Hepatocyte (in vitro differentiated cells): ENCODE measurements around the gene SLC43A1. TPM values are rescaled to one million over a fixed set of nuclear protein-coding genes. Genes with fewer than 3 reads are reported as not detected.

ENCODE experiments used
- DNase-seq: peaks from one replicate; pipeline ENCODE4 v3.0.0-alpha.2; 2016; ENCODE audit warnings: low spot score
- H2AFZ ChIP-seq: fragments of 200-600 bp; sonication (generic); 2 replicates; pipeline ENCODE4 v1.6.0; 2016; ENCODE audit warnings: antibody characterized with exemption, mild to moderate bottlenecking
- H3K27ac ChIP-seq: fragments of 200-600 bp; sonication (generic); 2 replicates; pipeline ENCODE4 v1.5.1; 2016; ENCODE audit warnings: mild to moderate bottlenecking
- H3K27me3 ChIP-seq: fragments of 200-600 bp; sonication (generic); 2 replicates; pipeline ENCODE4 v1.6.1; 2016
- H3K36me3 ChIP-seq: fragments of 200-600 bp; sonication (generic); replicated peaks from 2 replicates; pipeline ENCODE4 v1.5.1; 2016; ENCODE audit warnings: low read depth; ENCODE audit not compliant: insufficient read depth
- H3K4me1 ChIP-seq: fragments of 200-600 bp; sonication (generic); 2 replicates; pipeline ENCODE4 v1.5.1; 2016; ENCODE audit warnings: mild to moderate bottlenecking, moderate library complexity; ENCODE audit not compliant: insufficient read depth
- H3K4me2 ChIP-seq: fragments of 200-600 bp; sonication (generic); 2 replicates; pipeline ENCODE4 v1.6.0; 2016
- H3K4me3 ChIP-seq: fragments of 200-600 bp; sonication (generic); 2 replicates; pipeline ENCODE4 v1.5.1; 2016; ENCODE audit warnings: mild to moderate bottlenecking
- H3K79me2 ChIP-seq: fragments of 200-600 bp; sonication (generic); 2 replicates; pipeline ENCODE4 v1.6.0; 2017; ENCODE audit warnings: mild to moderate bottlenecking
- H3K9me2 ChIP-seq: fragments of 200-600 bp; sonication (generic); replicated peaks from 2 replicates; pipeline ENCODE4 v1.6.0; 2017; ENCODE audit warnings: mild to moderate bottlenecking; ENCODE audit not compliant: insufficient read depth
- H3K9me3 ChIP-seq: fragments of 200-600 bp; sonication (generic); 2 replicates; pipeline ENCODE4 v1.5.1; 2016; ENCODE audit warnings: low read depth, mild to moderate bottlenecking
- H4K20me1 ChIP-seq: fragments of 200-600 bp; sonication (generic); 2 replicates; pipeline ENCODE4 v1.6.0; 2016; ENCODE audit warnings: mild to moderate bottlenecking; ENCODE audit not compliant: insufficient read depth, poor library complexity, severe bottlenecking
- CTCF ChIP-seq: fragments of 200-600 bp; sonication (generic); IDR thresholded peaks from 2 replicates; pipeline ENCODE4 v1.5.1; 2016; ENCODE audit warnings: antibody characterized with exemption, mild to moderate bottlenecking; ENCODE audit not compliant: poor library complexity
- EZH2 ChIP-seq: fragments of 200-600 bp; sonication (generic); IDR thresholded peaks from 2 replicates; pipeline ENCODE4 v1.6.1; 2016; ENCODE audit warnings: antibody characterized with exemption, mild to moderate bottlenecking, borderline replicate concordance
- EZH2phosphoT487 ChIP-seq: fragments of 200-600 bp; sonication (generic); IDR thresholded peaks from one replicate; pipeline ENCODE4 v1.6.1; 2018; ENCODE audit warnings: antibody characterized with exemption, mild to moderate bottlenecking, low read depth, moderate library complexity; ENCODE audit not compliant: unreplicated experiment, severe bottlenecking
- WGBS: methylation state at CpG from one replicate; pipeline ENCODE4 v1.1.6; 2016; ENCODE audit warnings: low lambda C conversion rate; ENCODE audit errors: missing lambda C conversion rate; 5-methylcytosine and 5-hydroxymethylcytosine counted together
- polyA plus RNA-seq: library from polyadenylated mRNA; unstranded; fragments of >200 nt; fragmentation: Nextera tagmentation; extraction: Ambion mirVana; gene quantifications from 2 replicates; pipeline ENCODE4 v1.2.1, GENCODE V29; 2016
- small RNA-seq: library from RNA; depleted of rRNA; stranded (forward); fragments of <200 nt; gene quantifications from one replicate; pipeline ENCODE3, GENCODE V24; 2014
- total RNA-seq: library from RNA; depleted of rRNA; stranded (reverse); fragments of >200 nt; gene quantifications from 2 replicates; pipeline ENCODE4 v1.2.3, GENCODE V29; 2014

The SLC43A1 gene
- total and polyA plus RNA-seq, 2 experiments from 2014 or later, result 39.5 to 40.4 TPM

GRCh38 chr11:57434640-57435546 is 80.6 kb downstream of the SLC43A1 start:
- H2AFZ ChIP-seq, result no peak overlapping the region
- H3K79me2 ChIP-seq, result no peaks in the 10 kb centered on the region
- peaks cover 12% of the 10 kb centered on the region for H3K4me1 ChIP-seq
- no peaks in the 10 kb centered on the region for H3K36me3 ChIP-seq
- DNase-seq, result peak; percentile 79
- H3K4me3 ChIP-seq, result no peak overlapping the region
- H3K9me3 ChIP-seq, result no peaks in the 10 kb centered on the region
- H3K27me3 ChIP-seq, result no peaks in the 10 kb centered on the region
- no peaks in the 10 kb centered on the region for H4K20me1 ChIP-seq
- H3K4me2 ChIP-seq, result peak overlapping the region; percentile 27
- TF ChIP-seq EZH2phosphoT487 (no peak), EZH2 (no peak), CTCF (no peak)
- H3K9me2 ChIP-seq, result no peaks in the 10 kb centered on the region
- peak overlapping the region; percentile 42 for H3K27ac ChIP-seq
- WGBS, result 78% methylated on average over 15 of the region's 15 CpGs

Small RNA genes within 50 kb of the gene (small RNA-seq; reads per million reads assigned to genes)
- gene RN7SL605P (not detected), gene RNA5SP341 (not detected)

Other genes with a start within 250 kb of the SLC43A1 start
- 30.7 and 54.9 TPM in 2 replicates for gene TNKS1BP1, start 190.8 kb downstream of the SLC43A1 start, total RNA-seq
- 104 and 114 TPM in 2 replicates for gene TNKS1BP1, start 190.8 kb downstream of the SLC43A1 start, polyA plus RNA-seq
- gene SSRP1, start 179.8 kb downstream of the SLC43A1 start, total RNA-seq, result 64.6 and 68.6 TPM in 2 replicates
- 34.0 and 42.3 TPM in 2 replicates for gene SSRP1, start 179.8 kb downstream of the SLC43A1 start, polyA plus RNA-seq
- gene P2RX3, start 177.3 kb downstream of the SLC43A1 start, total RNA-seq, result 0.16 TPM in 1 of 2 replicates, not detected in the other
- not detected in 2 replicates for gene P2RX3, start 177.3 kb downstream of the SLC43A1 start, polyA plus RNA-seq
- not detected in 2 replicates for gene PRG3, start 134.6 kb downstream of the SLC43A1 start, total RNA-seq
- not detected in 2 replicates for gene PRG3, start 134.6 kb downstream of the SLC43A1 start, polyA plus RNA-seq
- gene PRG2, start 125.1 kb downstream of the SLC43A1 start, total RNA-seq, result not detected in 2 replicates
- gene PRG2, start 125.1 kb downstream of the SLC43A1 start, polyA plus RNA-seq, result not detected in 2 replicates
- 10.5 and 19.3 TPM in 2 replicates for gene SLC43A3, start 88.6 kb downstream of the SLC43A1 start, total RNA-seq
- 13.5 and 20.7 TPM in 2 replicates for gene SLC43A3, start 88.6 kb downstream of the SLC43A1 start, polyA plus RNA-seq
- 1.4 and 2.4 TPM in 2 replicates for gene RTN4RL2, start 55.2 kb downstream of the SLC43A1 start, total RNA-seq
- 5.8 and 10.6 TPM in 2 replicates for gene RTN4RL2, start 55.2 kb downstream of the SLC43A1 start, polyA plus RNA-seq
- gene TIMM10, start 15.1 kb upstream of the SLC43A1 start, total RNA-seq, result 23.3 and 31.2 TPM in 2 replicates
- gene TIMM10, start 15.1 kb upstream of the SLC43A1 start, polyA plus RNA-seq, result 84.0 and 99.4 TPM in 2 replicates
- gene SMTNL1, start 21.9 kb upstream of the SLC43A1 start, total RNA-seq, result not detected in 2 replicates
- gene SMTNL1, start 21.9 kb upstream of the SLC43A1 start, polyA plus RNA-seq, result 0.19 TPM in 1 of 2 replicates, not detected in the other
- 40.6 and 45.7 TPM in 2 replicates for gene UBE2L6, start 52.0 kb upstream of the SLC43A1 start, total RNA-seq
- 109 and 113 TPM in 2 replicates for gene UBE2L6, start 52.0 kb upstream of the SLC43A1 start, polyA plus RNA-seq
- 123 and 129 TPM in 2 replicates for gene SERPING1, start 82.0 kb upstream of the SLC43A1 start, total RNA-seq
- gene SERPING1, start 82.0 kb upstream of the SLC43A1 start, polyA plus RNA-seq, result 445 and 476 TPM in 2 replicates
- 0.90 and 2.8 TPM in 2 replicates for gene YPEL4, start 134.2 kb upstream of the SLC43A1 start, total RNA-seq
- 3.9 and 4.1 TPM in 2 replicates for gene YPEL4, start 134.2 kb upstream of the SLC43A1 start, polyA plus RNA-seq
- gene CLP1, start 142.1 kb upstream of the SLC43A1 start, total RNA-seq, result 13.4 and 15.4 TPM in 2 replicates
- 9.1 and 18.5 TPM in 2 replicates for gene CLP1, start 142.1 kb upstream of the SLC43A1 start, polyA plus RNA-seq
- gene ZDHHC5, start 152.4 kb upstream of the SLC43A1 start, total RNA-seq, result 41.3 and 45.7 TPM in 2 replicates
- gene ZDHHC5, start 152.4 kb upstream of the SLC43A1 start, polyA plus RNA-seq, result 35.9 and 42.3 TPM in 2 replicates
- 14.5 and 15.5 TPM in 2 replicates for gene MED19, start 196.5 kb upstream of the SLC43A1 start, total RNA-seq
- 30.2 and 30.9 TPM in 2 replicates for gene MED19, start 196.5 kb upstream of the SLC43A1 start, polyA plus RNA-seq
- 81.4 and 104 TPM in 2 replicates for gene TMX2, start 196.9 kb upstream of the SLC43A1 start, total RNA-seq
- 119 and 129 TPM in 2 replicates for gene TMX2, start 196.9 kb upstream of the SLC43A1 start, polyA plus RNA-seq
- 127 and 135 TPM in 2 replicates for gene SELENOH, start 225.8 kb upstream of the SLC43A1 start, total RNA-seq
- 205 and 229 TPM in 2 replicates for gene SELENOH, start 225.8 kb upstream of the SLC43A1 start, polyA plus RNA-seq
- not detected in 2 replicates for gene BTBD18, start 236.1 kb upstream of the SLC43A1 start, total RNA-seq
- 0.24 and 0.39 TPM in 2 replicates for gene BTBD18, start 236.1 kb upstream of the SLC43A1 start, polyA plus RNA-seq
- 124 and 130 TPM in 2 replicates for gene CTNND1, start 246.1 kb upstream of the SLC43A1 start, total RNA-seq
- gene CTNND1, start 246.1 kb upstream of the SLC43A1 start, polyA plus RNA-seq, result 59.4 and 65.0 TPM in 2 replicates